Measurements from ENCODE around the gene ASB7. TPM values are rescaled to one million over a fixed set of nuclear protein-coding genes. Genes with fewer than 3 reads are reported as not detected.
A peak's percentile ranks its signal among the peaks of the same experiment; 100 is the strongest.

Gene ASB7
- total RNA-seq, 2 donors from 2014 or later = 16.2 to 17.8 TPM

DNA sequence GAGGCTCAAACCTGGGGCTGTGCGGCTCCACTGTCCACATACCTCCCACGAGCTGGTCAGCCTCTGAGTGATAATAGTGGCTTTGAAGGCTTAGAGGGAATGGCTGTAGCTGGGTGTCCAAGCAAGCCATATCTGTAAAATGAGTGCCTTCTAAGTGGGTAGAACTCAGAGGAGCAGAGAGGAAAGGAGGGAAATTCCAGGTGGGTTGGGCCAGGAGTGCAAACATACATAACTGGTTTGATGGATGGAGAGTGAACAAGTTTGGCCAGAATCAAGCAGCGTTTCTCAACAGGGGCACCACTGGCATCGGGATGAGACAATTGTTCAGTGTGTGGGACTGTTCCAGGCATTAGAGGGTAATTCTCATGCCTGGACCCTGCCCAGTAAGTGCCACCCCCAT is 91.1 kb downstream of the ASB7 start:
- TF ChIP-seq, protein P1, sequence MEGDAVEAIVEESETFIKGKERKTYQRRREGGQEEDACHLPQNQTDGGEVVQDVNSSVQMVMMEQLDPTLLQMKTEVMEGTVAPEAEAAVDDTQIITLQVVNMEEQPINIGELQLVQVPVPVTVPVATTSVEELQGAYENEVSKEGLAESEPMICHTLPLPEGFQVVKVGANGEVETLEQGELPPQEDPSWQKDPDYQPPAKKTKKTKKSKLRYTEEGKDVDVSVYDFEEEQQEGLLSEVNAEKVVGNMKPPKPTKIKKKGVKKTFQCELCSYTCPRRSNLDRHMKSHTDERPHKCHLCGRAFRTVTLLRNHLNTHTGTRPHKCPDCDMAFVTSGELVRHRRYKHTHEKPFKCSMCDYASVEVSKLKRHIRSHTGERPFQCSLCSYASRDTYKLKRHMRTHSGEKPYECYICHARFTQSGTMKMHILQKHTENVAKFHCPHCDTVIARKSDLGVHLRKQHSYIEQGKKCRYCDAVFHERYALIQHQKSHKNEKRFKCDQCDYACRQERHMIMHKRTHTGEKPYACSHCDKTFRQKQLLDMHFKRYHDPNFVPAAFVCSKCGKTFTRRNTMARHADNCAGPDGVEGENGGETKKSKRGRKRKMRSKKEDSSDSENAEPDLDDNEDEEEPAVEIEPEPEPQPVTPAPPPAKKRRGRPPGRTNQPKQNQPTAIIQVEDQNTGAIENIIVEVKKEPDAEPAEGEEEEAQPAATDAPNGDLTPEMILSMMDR (IDR thresholded peaks at IDR 0.05) = no peak
- intact Hi-C loops (cut with DNase I) = no loop called here
- Histone ChIP-seq H3K27ac (no peak overlapping the region), H3K4me3 (no peak overlapping the region), H3K27me3 (no peaks in the 10 kb centered on the region), H3K36me3 (no peaks in the 10 kb centered on the region), H3K4me1 (no peaks in the 10 kb centered on the region), H3K9me3 (no peaks in the 10 kb centered on the region), H3K9ac (ENCODE audit: low read depth in 2 of 2, low read length in 2 of 2) (no peak overlapping the region)
- DNase-seq = peak; percentile 3

DNA sequence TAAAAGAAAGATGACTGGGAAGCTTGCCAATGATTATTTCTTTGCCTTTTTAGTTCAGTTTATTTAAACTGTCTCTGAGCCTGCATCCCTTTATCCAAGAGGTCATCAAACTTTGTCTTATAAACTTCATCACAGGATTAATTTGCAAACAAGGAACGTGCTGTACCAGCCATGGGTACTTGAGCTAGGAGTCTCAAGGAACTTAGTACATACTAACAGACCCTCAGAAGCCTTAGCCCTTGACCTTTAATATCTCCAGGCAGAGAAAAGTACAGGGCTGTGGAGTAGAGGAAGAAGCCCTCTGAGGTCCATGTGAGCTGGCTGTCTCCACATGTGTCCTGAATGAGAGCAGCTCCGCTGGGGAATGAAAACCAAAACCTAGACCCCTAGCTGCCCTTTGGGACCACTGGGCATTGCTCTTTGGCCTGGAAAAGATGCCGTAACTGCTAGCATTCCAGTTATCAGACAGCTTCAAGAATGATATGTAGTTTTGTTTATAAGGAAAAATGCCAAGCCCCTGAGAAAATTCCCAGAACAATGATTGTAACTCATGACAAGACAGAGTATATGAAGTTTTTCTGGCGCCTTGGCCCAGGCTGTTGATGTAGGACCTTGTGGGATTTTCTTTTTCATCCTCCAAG is 92.1 kb downstream of the ASB7 start:
- DNase-seq = peak; percentile 18
- TF ChIP-seq, protein P1 (IDR thresholded peaks at IDR 0.05) = no peak
- no peaks in the 10 kb centered on the region for H3K4me1 ChIP-seq
- intact Hi-C loops (cut with DNase I) = no loop called here
- no peak overlapping the region for H3K9ac ChIP-seq (ENCODE audit: low read depth in 2 of 2, low read length in 2 of 2)
- H3K27ac ChIP-seq = no peak overlapping the region
- no peak overlapping the region for H3K4me3 ChIP-seq
- H3K36me3 ChIP-seq = no peaks in the 10 kb centered on the region
- H3K9me3 ChIP-seq = no peaks in the 10 kb centered on the region
- H3K27me3 ChIP-seq = no peaks in the 10 kb centered on the region

DNA sequence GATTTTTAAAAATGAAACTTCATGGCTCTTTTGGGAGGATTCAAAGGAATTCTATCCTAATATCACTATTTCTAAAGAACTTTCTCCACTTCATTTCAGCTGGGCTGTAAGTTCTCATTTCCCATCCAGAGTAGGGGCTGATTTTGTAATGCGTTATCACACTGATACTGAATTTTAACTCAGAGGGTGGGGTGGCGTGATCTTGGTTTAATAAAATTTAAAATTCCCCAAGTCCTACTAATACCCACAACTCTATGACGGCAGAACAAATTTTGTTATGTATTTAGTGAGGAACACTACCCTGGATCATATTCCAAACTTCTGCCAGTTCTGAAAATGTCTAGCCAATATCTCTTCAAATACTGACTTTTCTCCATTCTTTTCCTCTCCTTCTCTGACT is 92.7 kb downstream of the ASB7 start:
- DNase-seq = no peak
- TF ChIP-seq, protein P1 (IDR thresholded peaks at IDR 0.05) = no peak
- Histone ChIP-seq H3K36me3 (no peaks in the 10 kb centered on the region), H3K9me3 (no peaks in the 10 kb centered on the region), H3K4me3 (no peak overlapping the region), H3K27ac (no peak overlapping the region), H3K4me1 (no peaks in the 10 kb centered on the region), H3K9ac (ENCODE audit: low read depth in 2 of 2, low read length in 2 of 2) (no peak overlapping the region), H3K27me3 (no peaks in the 10 kb centered on the region)
- intact Hi-C loops (cut with DNase I) = no loop called here

DNA sequence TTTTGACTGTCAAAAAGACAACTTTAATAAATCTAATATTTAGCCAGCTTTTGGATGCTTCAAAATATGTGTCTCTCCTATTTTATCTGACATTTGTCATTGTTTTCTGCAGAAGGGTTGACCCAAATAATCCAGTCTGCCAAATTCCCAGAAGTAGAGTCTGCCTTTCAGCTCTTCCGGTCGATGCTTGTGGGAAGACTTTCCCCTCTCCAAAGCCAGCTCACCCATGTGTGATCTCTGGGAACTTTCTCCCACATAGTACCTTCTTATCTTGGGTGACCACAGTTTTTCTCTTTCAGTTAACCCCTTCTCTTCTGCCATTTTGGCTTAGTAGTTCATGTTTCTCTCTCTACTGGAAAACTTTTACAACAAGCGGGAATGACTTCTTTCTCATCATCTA is 94.1 kb downstream of the ASB7 start:
- Histone ChIP-seq H3K27me3 (no peaks in the 10 kb centered on the region), H3K4me1 (no peaks in the 10 kb centered on the region), H3K4me3 (no peak overlapping the region), H3K9me3 (no peaks in the 10 kb centered on the region), H3K9ac (ENCODE audit: low read depth in 2 of 2, low read length in 2 of 2) (no peak overlapping the region), H3K27ac (no peak overlapping the region), H3K36me3 (no peaks in the 10 kb centered on the region)
- TF ChIP-seq, protein P1 (IDR thresholded peaks at IDR 0.05) = no peak
- DNase-seq = no peak
- intact Hi-C loops (cut with DNase I) = no loop called here

Other genes with a start within 250 kb of the ASB7 start
- gene CERS3, start 73.6 kb upstream of the ASB7 start, total RNA-seq = under 1 TPM in 1 of 2 donors, not detected in 1; 0.12 TPM
- gene LINS1, start 405 bp upstream of the ASB7 start, total RNA-seq = 10 to 100 TPM; 12.6 to 14.4 TPM

All from colonic mucosa (tissue), 4 donors.